Gastroesophageal sphincter (tissue), 4 donors: ENCODE data around the gene RASL12. TPM values are rescaled to one million over a fixed set of nuclear protein-coding genes. Genes with fewer than 3 reads are reported as not detected.
"Not testable (repeated sequence)": the region's sequence is repeated elsewhere in the genome, so short reads cannot be mapped to it uniquely, and the experiment has no call there.

Experiments used
- ATAC-seq: fragments of 150-250 bp; one replicate; pipeline ENCODE4 v1.9.1; 2016; ENCODE audit warnings: mild to moderate bottlenecking, moderate library complexity
- H3K27ac ChIP-seq, 4 donors: fragments of 200-600 bp; sonication (generic) in 3 of 4; 1 replicate in 3 of 4; 2 replicates in 1 of 4; pipeline ENCODE4 v1.5.1; 2016 to 2019
- H3K27me3 ChIP-seq: fragments of 200-600 bp; sonication (generic); one replicate; pipeline ENCODE4 v1.5.1; 2019
- H3K36me3 ChIP-seq, 2 donors: fragments of 200-600 bp; sonication (generic); one replicate each; pipeline ENCODE4 v1.5.1; 2019; ENCODE audit warnings: control low read depth in 1 of 2
- H3K4me1 ChIP-seq, 3 donors: fragments of 200-600 bp; sonication (generic); 1 replicate in 2 of 3; 2 replicates in 1 of 3; pipeline ENCODE4 v1.5.1; 2016 to 2019; ENCODE audit warnings: control low read depth in 2 of 3
- H3K4me3 ChIP-seq, 2 donors: fragments of 200-600 bp; sonication (generic); one replicate each; pipeline ENCODE4 v1.5.1; 2019; ENCODE audit warnings: mild to moderate bottlenecking in 1 of 2, moderate library complexity in 1 of 2
- H3K9me3 ChIP-seq, 3 donors: fragments of 200-600 bp; sonication (generic); one replicate each; pipeline ENCODE4 v1.5.1; 2017 to 2019; ENCODE audit warnings: control low read depth in 2 of 3
- CTCF ChIP-seq, 4 experiments: fragments of 200-600 bp in 2 of 4; fragments of 450-650 bp in 2 of 4; sonication (generic) in 1 of 4; IDR thresholded peaks; one replicate each; pipeline ENCODE4 v1.5.1; 2017 to 2019; ENCODE audit warnings: antibody characterized with exemption in 4 of 4, mild to moderate bottlenecking in 2 of 4, moderate library complexity in 2 of 4
- EP300 ChIP-seq: sonication (generic); formaldehyde crosslinking; IDR thresholded peaks from one replicate; pipeline ENCODE4 v1.6.1; 2017; ENCODE audit warnings: antibody characterized with exemption, mild to moderate bottlenecking
- POLR2A ChIP-seq, 2 donors: fragments of 450-650 bp; IDR thresholded peaks; one replicate each; pipeline ENCODE4 v1.6.1; 2017; ENCODE audit warnings: antibody characterized with exemption in 2 of 2, mild to moderate bottlenecking in 2 of 2, moderate library complexity in 1 of 2
- POLR2AphosphoS5 ChIP-seq: sonication (generic); formaldehyde crosslinking; IDR thresholded peaks from one replicate; pipeline ENCODE4 v1.6.1; 2017; ENCODE audit warnings: antibody characterized with exemption
- WGBS, 2 donors: methylation state at CpG; one replicate each; pipeline ENCODE4 v1.1.5; 2018; ENCODE audit warnings: low coverage in 1 of 2; 5-methylcytosine and 5-hydroxymethylcytosine counted together
- total RNA-seq, 4 donors: library from RNA; depleted of rRNA; stranded (reverse); fragments of >200 nt; gene quantifications; one replicate each; pipeline ENCODE4 v1.1.0, GENCODE V29; 2016

Gene RASL12
- total RNA-seq, 4 donors from 2014 or later = 43.2 to 244 (median 179) TPM

- H3K27ac ChIP-seq = peak overlapping the region in 3 of 4 donors; percentile 53 to 95 (median 61)
- WGBS, 2 donors = 60% methylated on average over 1 of the region's 2 CpGs; no CpG with 5 or more reads in 1 of the 2 donors
- peaks cover 0 to 53% of the 10 kb centered on the region in 2 donors for H3K36me3 ChIP-seq
- H3K9me3 ChIP-seq = no peaks in the 10 kb centered on the region
- ATAC-seq = no peak
- H3K4me1 ChIP-seq = peaks cover 0 to 60% (median 26%) of the 10 kb centered on the region in 3 donors
- no peak overlapping the region for H3K4me3 ChIP-seq
- H3K27me3 ChIP-seq = no peaks in the 10 kb centered on the region
- TF ChIP-seq POLR2AphosphoS5 = no peak
- TF ChIP-seq CTCF (IDR thresholded peaks at IDR 0.05) = no peak
- no peak for TF ChIP-seq POLR2A (IDR thresholded peaks at IDR 0.05)
- no peak for TF ChIP-seq EP300
These were observed 16.5 kb downstream of the RASL12 start for GRCh38 chr15:65051266-65051665.

- Histone ChIP-seq H3K27me3 (no peaks in the 10 kb centered on the region), H3K4me1 (peaks cover 0 to 54% (median 18%) of the 10 kb centered on the region in 3 donors), H3K9me3 (no peaks in the 10 kb centered on the region), H3K27ac (peak overlapping the region in 3 of 4 donors; percentile 53 to 95 (median 64)), H3K4me3 (no peak overlapping the region), H3K36me3 (peaks cover 0 to 44% of the 10 kb centered on the region in 2 donors)
- ATAC-seq = no peak
- TF ChIP-seq CTCF (IDR thresholded peaks at IDR 0.05) (no peak), POLR2AphosphoS5 (no peak), POLR2A (IDR thresholded peaks at IDR 0.05) (no peak), EP300 (no peak)
- 16 to 23% methylated on average over 4 of the region's 4 CpGs for WGBS, 2 donors
These were observed 17.5 kb downstream of the RASL12 start for GRCh38 chr15:65050270-65050669.

- 23 to 41% methylated on average over 8 to 12 of the region's 19 CpGs for WGBS, 2 donors
These were observed 18.4 kb downstream of the RASL12 start for GRCh38 chr15:65049418-65049840.

GRCh38 chr15:65048241-65048640 lies 19.6 kb downstream of the RASL12 start:
- H3K4me1 ChIP-seq = peaks cover 0 to 55% (median 12%) of the 10 kb centered on the region in 3 donors
- no peaks in the 10 kb centered on the region for H3K27me3 ChIP-seq
- H3K9me3 ChIP-seq = no peaks in the 10 kb centered on the region
- H3K36me3 ChIP-seq = peaks cover 0 to 29% of the 10 kb centered on the region in 2 donors
- peak overlapping the region in 3 of 4 donors; percentile 35 to 53 (median 52) for H3K27ac ChIP-seq
- ATAC-seq = no peak
- no peak overlapping the region for H3K4me3 ChIP-seq
- 33 to 60% methylated on average over 1 to 2 of the region's 2 CpGs for WGBS, 2 donors
- TF ChIP-seq EP300 (no peak), POLR2A (IDR thresholded peaks at IDR 0.05) (no peak)

More at GRCh38 chr15:65049418-65049840, 18.4 kb downstream of the RASL12 start:
- Histone ChIP-seq H3K27me3 (no peaks in the 10 kb centered on the region), H3K36me3 (peaks cover 0 to 41% of the 10 kb centered on the region in 2 donors), H3K4me1 (peaks cover 0 to 51% (median 13%) of the 10 kb centered on the region in 3 donors), H3K9me3 (no peaks in the 10 kb centered on the region), H3K27ac (peak overlapping the region in 3 of 4 donors; percentile 53 to 95 (median 64)), H3K4me3 (peak overlapping the region in 1 of 2 donors; percentile 26)
- TF ChIP-seq POLR2AphosphoS5 = no peak
- TF ChIP-seq POLR2A (IDR thresholded peaks at IDR 0.05) = no peak
- no peak for TF ChIP-seq CTCF (IDR thresholded peaks at IDR 0.05)
- ATAC-seq = peak; percentile 81

- H3K4me3 ChIP-seq = no peak within 1 kb of the TSS
- peaks cover 0 to 48% (median 6%) of the 10 kb centered on the region in 3 donors for H3K4me1 ChIP-seq
- H3K27ac ChIP-seq = peak within 1 kb of the TSS in 3 of 4 donors; percentile 30 to 47 (median 32)
- no peaks in the 10 kb centered on the region for H3K9me3 ChIP-seq
- WGBS, 2 donors = 68% methylated on average over 3 of the region's 7 CpGs; no CpG with 5 or more reads in 1 of the 2 donors
- ATAC-seq = peak; percentile 84
- no peaks in the 10 kb centered on the region for H3K27me3 ChIP-seq
- H3K36me3 ChIP-seq = peaks cover 0 to 6% of the 10 kb centered on the region in 2 donors
- TF ChIP-seq POLR2AphosphoS5 (peak; percentile 19), EP300 (no peak)
These were observed 22.9 kb downstream of the RASL12 start, which contains the start of gene SLC51B for GRCh38 chr15:65044724-65045481. Gene SLC51B (plus strand): TSS chr15:65045387. CDS start chr15:65050005, 4,618 bp downstream.

- WGBS, 2 donors = 60 to 61% methylated on average over 1 to 5 of the region's 5 CpGs
- ATAC-seq, H3K4me3 ChIP-seq, H3K27me3 ChIP-seq, H3K36me3 ChIP-seq, H3K9me3 ChIP-seq: not testable (repeated sequence)
- H3K4me1 ChIP-seq = peaks cover 0 to 41% (median 4%) of the 10 kb centered on the region in 3 donors
- peak overlapping the region in 2 of 4 donors; percentile 14 to 47 for H3K27ac ChIP-seq
These were observed 23.6 kb downstream of the RASL12 start for GRCh38 chr15:65044218-65044617.
